Activated naive CD4-positive, alpha-beta T cell treated with anti-CD3 and anti-CD28 coated beads, Interleukin-2, amount 50 U/mL, for 72 hours (primary cell): ENCODE results near the gene THSD7A. TPM values are rescaled to one million over a fixed set of nuclear protein-coding genes. Genes with fewer than 3 reads are reported as not detected.
"Not testable (repeated sequence)": the region's sequence is repeated elsewhere in the genome, so short reads cannot be mapped to it uniquely, and the experiment has no call there.

ENCODE experiments used
- ATAC-seq, 2 donors: fragments of 150-1000 bp; cut with Tn5 transposase; 2 replicates each; pipeline ENCODE4 v1.10.0; 2021; ENCODE audit warnings: mild to moderate bottlenecking in 2 of 2, moderate library complexity in 2 of 2
- DNase-seq, 2 donors: peaks; one replicate each; pipeline ENCODE4 v3.0.0; 2021 to 2022; ENCODE audit warnings: low spot score in 2 of 2
- H3K27ac Mint-ChIP-seq, 2 donors: one replicate each; pipeline ENCODE4 v1.8.0; 2022; ENCODE audit warnings: mild to moderate bottlenecking in 2 of 2, mixed read lengths in 2 of 2
- H3K36me3 Mint-ChIP-seq, 2 donors: one replicate each; pipeline ENCODE4 v1.8.0; 2022; ENCODE audit warnings: mixed read lengths in 2 of 2
- H3K9me3 Mint-ChIP-seq, 2 donors: one replicate each; pipeline ENCODE4 v1.8.0; 2022; ENCODE audit warnings: mixed read lengths in 2 of 2
- total RNA-seq, 2 donors: library from RNA; stranded (reverse); gene quantifications; one replicate each; pipeline ENCODE4 v1.2.3, GENCODE V29; 2022

THSD7A gene
- total RNA-seq, 2 donors from 2014 or later = 0.02 TPM; not detected in 1

DNA sequence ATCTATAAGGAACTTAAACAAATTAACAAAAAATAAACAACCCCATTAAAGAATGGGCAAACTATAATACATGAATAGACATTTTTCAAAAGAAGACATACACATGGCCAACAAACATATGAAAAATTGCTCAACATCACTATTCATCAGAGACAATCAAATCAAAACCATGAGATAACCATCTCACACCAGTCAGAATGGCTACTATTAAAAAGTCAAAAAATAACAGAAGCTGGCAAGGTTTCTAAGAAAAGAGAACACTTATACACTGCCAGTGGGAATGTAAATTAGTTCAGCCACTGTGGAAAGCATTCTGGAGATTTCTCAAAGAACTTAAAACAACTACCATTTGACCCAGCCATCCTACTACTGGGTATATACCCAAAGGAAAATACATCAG lies 280.5 kb downstream of the THSD7A start:
- ATAC-seq = no peak
- DNase-seq = no peak
- peaks cover 0 to 20% of the 10 kb centered on the region in 2 donors for H3K9me3 Mint-ChIP-seq
- no peak overlapping the region for H3K27ac Mint-ChIP-seq
- no peaks in the 10 kb centered on the region for H3K36me3 Mint-ChIP-seq

DNA sequence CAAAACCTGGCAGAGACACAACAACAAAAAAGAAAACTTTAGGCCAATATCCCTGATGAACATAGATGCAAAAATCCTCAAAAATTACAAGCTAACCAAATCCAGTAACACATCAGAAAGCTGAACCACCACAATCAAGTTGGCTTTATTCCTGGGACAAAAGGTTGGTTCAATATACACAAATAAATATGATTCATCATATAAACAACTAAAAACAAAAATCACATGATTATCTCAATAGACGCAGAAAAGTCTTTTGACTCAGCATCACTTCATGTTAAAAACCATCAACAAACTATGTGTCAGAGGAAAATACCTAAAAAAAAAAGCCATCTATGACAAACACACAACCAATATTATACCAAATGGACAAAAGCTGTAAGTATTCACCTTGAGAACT lies 283.5 kb downstream of the THSD7A start:
- H3K36me3 Mint-ChIP-seq = no peaks in the 10 kb centered on the region
- peaks cover 0 to 22% of the 10 kb centered on the region in 2 donors for H3K9me3 Mint-ChIP-seq
- H3K27ac Mint-ChIP-seq = no peak overlapping the region
- DNase-seq (no peak), ATAC-seq (no peak)

DNA sequence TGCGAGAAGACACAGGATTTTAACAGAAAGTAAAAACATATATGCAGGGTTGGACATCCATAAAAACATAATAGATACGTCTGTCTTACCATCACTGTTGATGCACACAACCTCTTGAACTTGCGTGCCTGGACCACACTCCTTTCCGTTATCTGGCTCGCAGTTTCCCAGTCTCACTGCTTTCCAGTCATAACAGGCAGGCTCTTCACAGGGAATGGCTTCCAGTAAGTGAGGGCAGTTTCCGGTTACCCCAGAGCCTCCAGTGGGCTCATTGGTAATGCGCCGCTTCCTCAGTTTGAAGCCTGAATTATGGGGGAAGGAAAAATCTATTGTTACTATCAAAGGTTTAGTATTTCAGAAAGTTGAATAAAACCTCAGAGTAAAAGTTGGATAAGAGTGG lies 290.7 kb downstream of the THSD7A start:
- no peak overlapping the region for H3K27ac Mint-ChIP-seq
- H3K9me3 Mint-ChIP-seq = peaks cover 0 to 12% of the 10 kb centered on the region in 2 donors
- no peaks in the 10 kb centered on the region for H3K36me3 Mint-ChIP-seq

DNA sequence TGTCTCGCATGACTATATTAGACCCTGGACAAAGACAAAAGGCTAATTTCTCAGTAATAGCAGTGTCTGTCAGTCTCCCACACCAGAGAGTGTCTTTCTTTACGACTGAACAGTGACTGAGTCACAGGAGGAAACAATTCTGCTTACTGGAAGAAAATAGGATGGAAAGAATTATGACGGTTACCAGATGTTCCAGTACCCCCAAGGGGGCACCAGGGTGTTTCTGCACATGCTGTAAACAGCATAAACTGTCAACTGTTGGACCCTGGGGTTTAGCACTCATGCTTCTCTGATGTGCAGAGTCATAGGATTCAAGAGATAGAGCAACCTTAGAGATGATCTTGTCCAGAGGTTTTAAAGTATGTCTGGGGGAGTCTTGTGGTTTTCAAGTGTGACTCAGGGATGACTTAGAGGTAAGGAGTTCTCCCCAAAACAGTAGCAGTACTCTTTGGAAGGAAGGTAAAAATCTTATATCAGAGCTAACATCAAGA lies 291.7 kb downstream of the THSD7A start:
- DNase-seq (no peak), ATAC-seq (no peak)
- H3K9me3 Mint-ChIP-seq = peaks cover 0 to 7% of the 10 kb centered on the region in 2 donors
- no peaks in the 10 kb centered on the region for H3K36me3 Mint-ChIP-seq
- no peak overlapping the region for H3K27ac Mint-ChIP-seq

More for the DNA sequence above, 290.7 kb downstream of the THSD7A start:
- DNase-seq (no peak), ATAC-seq (no peak)

DNA sequence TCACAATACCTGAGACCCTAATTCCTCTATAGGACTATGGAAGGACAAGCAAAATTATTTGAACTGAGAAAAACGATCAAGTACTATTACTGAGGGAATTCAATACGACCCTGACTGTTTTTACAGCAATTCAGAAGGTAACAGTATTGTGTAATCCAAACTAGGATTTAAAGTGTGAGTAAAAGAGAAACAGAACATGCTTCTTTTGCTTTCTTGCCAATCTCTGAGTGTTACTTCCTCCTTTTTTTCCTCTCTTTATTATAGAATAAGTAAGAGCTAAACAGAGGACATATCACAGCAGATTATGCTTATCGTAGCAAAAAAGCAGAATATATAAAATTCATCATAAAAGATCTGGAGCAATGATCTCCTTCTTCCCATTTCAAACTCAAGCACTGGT lies 292.1 kb downstream of the THSD7A start:
- Mint-ChIP-seq H3K27ac (no peak overlapping the region), H3K36me3 (no peaks in the 10 kb centered on the region), H3K9me3 (peaks cover 0 to 7% of the 10 kb centered on the region in 2 donors)
- ATAC-seq (no peak), DNase-seq (no peak)

DNA sequence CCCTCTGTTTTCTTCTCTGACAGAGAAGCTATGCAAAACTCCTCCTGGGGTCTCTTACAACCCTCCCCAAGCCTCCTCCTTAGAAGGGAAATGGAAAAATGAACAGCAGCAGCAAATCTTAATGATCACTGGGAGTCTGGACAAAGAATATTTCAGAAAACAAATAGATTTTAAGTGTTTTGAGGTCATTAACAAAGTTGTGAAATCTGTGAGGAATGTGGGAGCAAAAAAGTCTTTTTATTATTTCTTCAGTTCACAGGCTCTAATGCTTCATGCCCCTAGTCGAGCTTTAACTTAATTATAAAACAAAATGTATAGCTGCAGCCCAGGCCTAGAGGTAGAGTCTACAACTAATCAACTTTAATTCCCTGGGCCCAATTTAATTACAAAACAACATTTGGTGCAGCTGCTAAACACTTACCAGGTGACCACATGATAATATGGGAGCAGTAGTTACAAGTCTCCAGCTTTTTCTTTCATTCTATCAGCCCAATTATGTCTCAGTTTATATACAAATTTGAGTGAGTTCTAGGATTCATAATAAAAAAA lies 293.2 kb downstream of the THSD7A start:
- Mint-ChIP-seq H3K36me3 (no peaks in the 10 kb centered on the region), H3K27ac (no peak overlapping the region), H3K9me3 (peaks cover 0 to 13% of the 10 kb centered on the region in 2 donors)
- DNase-seq (no peak), ATAC-seq (no peak)

DNA sequence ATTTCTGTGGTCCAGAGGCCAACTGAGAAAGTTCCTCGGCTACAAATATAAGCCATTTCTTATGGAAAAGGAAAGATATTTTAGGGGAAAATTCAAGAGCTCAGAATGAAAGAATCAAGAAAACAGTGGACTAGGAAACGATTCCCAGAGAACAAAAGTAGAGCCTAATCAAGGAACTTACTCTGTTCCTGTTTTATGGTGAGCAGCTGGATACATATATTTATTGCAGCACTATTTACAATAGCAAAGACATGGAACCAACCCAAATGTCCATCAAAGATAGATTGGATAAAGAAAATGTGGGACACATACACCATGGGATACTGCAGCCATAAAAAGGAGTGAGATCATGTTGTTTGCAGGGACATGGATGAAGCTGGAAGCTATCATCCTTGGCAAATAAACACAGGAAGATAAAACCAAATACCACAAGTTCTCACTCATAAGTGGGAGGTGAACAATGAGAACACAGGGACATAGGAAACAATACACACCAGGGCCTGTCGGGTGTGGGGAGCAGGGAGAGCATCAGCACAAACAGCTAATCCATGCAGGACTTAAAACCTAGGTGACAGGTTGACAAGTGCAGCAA lies 298.7 kb downstream of the THSD7A start:
- H3K27ac Mint-ChIP-seq = no peak overlapping the region
- DNase-seq (no peak), ATAC-seq (no peak)
- no peaks in the 10 kb centered on the region for H3K36me3 Mint-ChIP-seq
- H3K9me3 Mint-ChIP-seq = peaks cover 0 to 18% of the 10 kb centered on the region in 2 donors

DNA sequence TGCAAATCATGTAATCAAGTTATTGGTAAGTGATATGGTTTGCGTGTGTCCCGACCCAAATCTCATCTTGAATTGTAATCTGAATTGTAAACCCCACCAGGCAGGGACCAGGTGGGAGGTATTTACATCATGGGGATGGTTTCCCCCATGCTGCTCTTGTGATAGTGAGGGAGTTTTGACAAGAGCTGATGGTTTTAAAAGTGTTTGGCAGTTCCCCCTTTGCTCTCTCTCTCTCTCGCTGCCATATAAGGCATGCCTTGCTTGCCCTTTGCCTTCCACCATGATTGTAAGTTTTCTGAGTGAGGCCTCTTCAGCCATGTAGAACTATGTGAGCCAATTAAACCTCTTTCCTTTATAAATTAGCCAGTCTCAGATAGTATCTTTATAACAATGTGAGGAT lies 302.6 kb downstream of the THSD7A start:
- Mint-ChIP-seq H3K9me3 (peaks cover 0 to 10% of the 10 kb centered on the region in 2 donors), H3K36me3 (no peaks in the 10 kb centered on the region), H3K27ac (no peak overlapping the region)
- ATAC-seq = no peak
- DNase-seq = no peak

DNA sequence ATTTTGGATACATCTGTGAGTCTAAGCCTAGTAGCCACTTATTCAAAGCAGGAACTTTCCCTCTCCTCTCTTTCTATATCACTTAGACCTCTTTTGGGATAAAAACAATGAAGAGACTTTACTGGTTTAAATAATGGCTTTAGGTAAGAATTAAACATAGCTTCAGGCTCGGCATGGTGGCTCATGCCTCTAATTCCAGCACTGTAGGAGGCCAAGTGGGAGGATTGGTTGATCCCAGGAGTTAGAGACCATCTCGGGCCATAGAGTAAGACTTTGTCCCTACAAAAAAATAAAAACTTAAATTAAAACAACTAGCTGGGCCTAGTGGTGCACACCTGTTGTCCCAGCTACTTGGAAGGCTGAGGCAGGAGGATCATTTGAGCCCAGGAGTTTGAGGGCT lies 304.3 kb downstream of the THSD7A start:
- ATAC-seq (no peak), DNase-seq (no peak)
- H3K36me3 Mint-ChIP-seq = no peaks in the 10 kb centered on the region
- H3K27ac Mint-ChIP-seq = no peak overlapping the region
- H3K9me3 Mint-ChIP-seq = peaks cover 0 to 4% of the 10 kb centered on the region in 2 donors

DNA sequence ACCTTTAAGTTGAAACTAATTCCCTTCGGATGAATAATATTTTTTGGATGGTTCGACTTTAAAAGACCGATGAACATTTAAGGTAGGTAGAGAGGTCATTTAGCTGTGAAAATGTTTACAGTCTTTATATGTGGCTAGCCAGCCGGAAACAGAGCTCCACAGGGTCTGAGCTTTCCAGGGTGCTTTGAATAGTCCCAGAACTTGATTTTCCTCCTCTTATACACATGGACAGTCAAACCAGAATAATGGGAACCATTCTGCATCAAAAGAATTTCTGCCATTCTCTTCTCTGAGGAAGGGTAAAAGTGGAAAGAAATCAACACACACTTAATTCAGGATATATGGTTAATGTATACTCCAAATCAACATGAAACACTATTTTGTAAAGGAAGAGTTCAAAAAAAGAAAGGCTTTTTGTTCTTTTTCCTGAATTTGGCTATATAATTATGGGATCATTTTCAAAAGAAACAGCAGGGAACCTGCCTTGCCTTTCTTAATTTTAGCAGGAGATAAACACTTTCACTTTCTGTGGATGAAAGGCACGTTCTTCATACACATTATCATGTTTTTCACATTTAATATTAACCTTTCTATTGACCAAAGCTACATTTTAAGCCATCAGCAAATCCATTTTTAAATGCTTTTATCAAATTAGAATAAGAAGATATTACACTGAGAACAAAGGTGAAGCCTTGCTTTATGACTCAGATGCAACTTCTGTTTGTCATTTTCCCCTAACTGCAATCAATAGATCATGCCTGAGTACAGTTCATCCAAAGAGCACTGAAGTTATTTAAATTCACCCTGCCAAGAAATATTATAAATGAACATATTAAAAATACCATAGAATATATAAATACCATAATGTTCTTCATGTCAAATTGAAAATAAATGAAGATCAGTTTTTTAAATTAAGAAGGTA lies 307.3 kb downstream of the THSD7A start:
- H3K36me3 Mint-ChIP-seq = no peaks in the 10 kb centered on the region
- ATAC-seq (no peak), DNase-seq (no peak)
- peaks cover 0 to 4% of the 10 kb centered on the region in 2 donors for H3K9me3 Mint-ChIP-seq
- no peak overlapping the region for H3K27ac Mint-ChIP-seq

DNA sequence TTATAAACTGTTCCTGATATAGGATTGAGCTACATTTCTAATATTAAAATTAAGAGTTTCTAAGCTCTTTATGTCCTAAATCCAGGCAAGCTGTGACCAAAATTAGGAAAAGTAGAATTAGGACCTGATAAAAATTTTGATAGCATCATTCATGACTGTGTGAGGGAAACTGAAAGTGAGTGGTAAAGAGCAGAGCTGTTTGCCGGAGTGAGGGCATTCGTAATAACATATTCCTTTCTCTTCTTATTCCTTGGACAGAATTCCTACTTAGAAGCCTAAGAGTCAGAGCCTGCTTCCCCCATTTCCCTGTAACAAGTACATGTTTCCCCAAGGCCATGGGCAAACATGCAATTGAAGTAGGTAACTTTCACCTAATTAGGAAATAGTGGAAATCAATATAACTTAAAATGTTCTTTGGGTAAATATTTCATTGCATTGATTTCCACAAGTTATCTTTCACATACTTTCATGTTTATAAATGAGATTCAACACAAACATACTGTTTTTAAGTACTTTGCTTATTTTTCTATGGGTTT lies 310.0 kb downstream of the THSD7A start:
- H3K27ac Mint-ChIP-seq, H3K9me3 Mint-ChIP-seq, H3K36me3 Mint-ChIP-seq, DNase-seq, ATAC-seq: not testable (repeated sequence)

DNA sequence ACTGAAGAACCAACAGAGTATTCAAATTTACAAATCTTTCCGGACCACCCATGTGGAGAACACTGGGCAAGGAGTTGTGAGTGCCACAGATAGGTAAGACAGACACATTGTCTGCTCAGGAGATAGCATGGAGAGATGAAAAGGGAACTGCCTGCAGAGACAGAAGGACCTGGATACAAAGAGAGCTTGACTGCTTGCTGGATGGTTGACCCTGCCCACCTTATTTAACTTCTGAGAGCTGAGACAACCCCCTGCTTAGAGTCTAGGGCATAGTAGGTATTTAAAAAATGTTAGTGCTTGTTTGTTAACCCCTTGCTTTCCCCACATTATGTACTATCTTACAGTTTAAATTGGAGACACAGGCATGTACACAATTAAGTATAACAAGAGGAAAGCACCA lies 314.1 kb downstream of the THSD7A start:
- H3K9me3 Mint-ChIP-seq = peaks cover 0 to 6% of the 10 kb centered on the region in 2 donors

DNA sequence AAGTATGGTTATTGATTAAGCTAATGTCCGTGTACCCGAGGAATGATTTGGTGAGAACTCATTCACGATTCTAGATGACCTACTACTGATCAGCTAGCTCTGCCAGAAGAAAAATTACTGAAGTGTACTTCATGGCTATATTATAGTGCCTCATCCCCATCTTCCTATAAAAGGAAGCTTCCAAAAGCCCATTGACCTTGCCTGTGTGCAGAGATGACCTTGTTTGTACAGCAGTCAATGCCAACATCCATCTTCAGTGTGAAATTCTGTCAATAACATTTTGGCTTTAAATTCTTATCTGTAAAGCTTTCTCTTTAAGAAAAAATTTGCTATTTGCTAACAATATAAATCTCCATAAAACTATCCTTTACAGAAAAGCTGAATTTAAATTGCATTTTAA lies 315.7 kb downstream of the THSD7A start:
- no peak overlapping the region for H3K27ac Mint-ChIP-seq
- DNase-seq = no peak
- H3K9me3 Mint-ChIP-seq = peaks cover 0 to 6% of the 10 kb centered on the region in 2 donors
- ATAC-seq = no peak
- H3K36me3 Mint-ChIP-seq = no peaks in the 10 kb centered on the region

More for the DNA sequence above, 314.1 kb downstream of the THSD7A start:
- DNase-seq (no peak), ATAC-seq (no peak)
- Mint-ChIP-seq H3K36me3 (no peaks in the 10 kb centered on the region), H3K27ac (no peak overlapping the region)

DNA sequence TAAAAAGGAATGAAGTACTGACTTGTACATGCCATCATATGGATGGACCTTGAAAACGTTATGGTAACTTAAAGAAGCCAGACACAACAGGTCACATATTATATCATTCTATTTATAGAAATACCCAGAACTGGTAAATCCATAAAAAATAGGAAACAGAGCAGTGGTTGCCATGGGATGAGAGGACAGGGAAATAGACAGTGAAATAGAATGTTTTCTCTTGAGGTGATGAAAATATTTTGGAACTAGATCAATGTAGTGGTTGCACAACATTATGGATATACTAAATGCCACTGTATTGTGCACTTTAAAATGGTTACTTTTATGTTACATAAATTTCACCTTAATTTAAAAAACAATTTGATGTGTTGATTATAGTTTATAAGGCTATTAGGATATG lies 318.5 kb downstream of the THSD7A start:
- H3K27ac Mint-ChIP-seq = no peak overlapping the region
- DNase-seq (no peak), ATAC-seq (no peak)
- H3K36me3 Mint-ChIP-seq = no peaks in the 10 kb centered on the region
- peaks cover 0 to 6% of the 10 kb centered on the region in 2 donors for H3K9me3 Mint-ChIP-seq

DNA sequence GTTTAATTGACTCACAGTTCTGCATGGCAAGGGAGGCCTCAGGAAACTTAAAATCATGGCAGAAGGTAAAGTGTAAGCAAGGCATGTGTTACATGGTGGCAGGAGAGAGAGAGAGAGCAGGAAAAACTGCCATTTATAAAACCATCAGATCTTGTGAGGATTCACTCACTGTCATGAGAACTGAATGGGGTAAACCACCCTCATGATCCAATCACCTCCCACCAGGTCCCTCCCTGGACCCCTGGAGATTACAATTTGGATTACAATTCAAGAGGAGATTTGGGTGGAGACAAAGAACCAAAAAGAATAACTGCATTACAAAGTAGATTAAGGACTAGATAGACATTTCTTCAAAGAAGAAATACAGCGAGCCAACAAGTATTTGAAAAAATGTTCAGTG lies 324.1 kb downstream of the THSD7A start:
- Mint-ChIP-seq H3K36me3 (no peaks in the 10 kb centered on the region), H3K27ac (no peak overlapping the region), H3K9me3 (peaks cover 7 to 9% of the 10 kb centered on the region in 2 donors)
- ATAC-seq (no peak), DNase-seq (no peak)

DNA sequence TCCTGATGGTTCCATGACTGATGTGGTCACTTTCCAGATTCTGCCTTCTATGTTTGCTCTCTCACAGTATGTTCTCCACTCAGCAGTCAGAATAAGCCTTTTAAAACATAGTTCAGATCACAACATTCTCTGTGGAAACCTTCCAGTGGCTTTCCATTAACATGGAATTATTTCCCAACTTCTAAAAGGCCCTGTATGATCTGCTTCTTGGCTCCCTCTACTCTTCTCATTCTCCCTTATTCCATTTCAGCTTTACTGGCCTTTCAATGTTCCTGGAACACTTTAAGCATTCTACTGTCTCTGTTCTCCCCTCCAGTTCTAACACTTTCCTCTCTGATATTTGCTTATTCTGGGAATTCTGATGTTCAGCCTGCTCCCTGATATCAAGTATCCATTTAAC lies 325.6 kb downstream of the THSD7A start:
- Mint-ChIP-seq H3K27ac (no peak overlapping the region), H3K9me3 (peaks cover 18 to 24% of the 10 kb centered on the region in 2 donors), H3K36me3 (no peaks in the 10 kb centered on the region)
- DNase-seq (no peak), ATAC-seq (no peak)

DNA sequence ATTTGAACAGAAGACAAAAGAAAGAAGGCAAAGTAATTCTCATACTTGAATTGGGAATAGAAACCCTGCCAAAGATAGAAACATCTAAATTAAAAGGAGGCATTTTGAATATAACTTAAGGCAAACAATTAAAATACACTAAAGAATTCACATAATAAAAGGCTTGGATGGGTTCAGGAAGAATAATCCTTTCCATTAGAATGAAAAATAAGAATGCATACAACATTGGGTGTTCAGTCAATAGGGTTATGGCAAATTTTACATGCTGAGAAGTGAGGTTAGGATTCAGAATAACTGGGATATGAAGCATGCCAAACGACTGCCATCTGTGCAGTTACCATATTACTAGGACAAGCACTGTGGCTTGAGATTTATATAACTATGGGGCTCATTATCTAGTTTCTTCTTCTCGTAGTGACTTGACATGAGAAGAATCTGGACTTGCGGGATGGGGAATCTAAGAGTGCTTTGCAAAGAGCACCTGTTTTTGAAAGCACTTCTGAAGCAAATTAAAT lies 326.5 kb downstream of the THSD7A start:
- no peak for ATAC-seq

More for the DNA sequence above, 326.5 kb downstream of the THSD7A start:
- H3K9me3 Mint-ChIP-seq = peaks cover 24 to 31% of the 10 kb centered on the region in 2 donors
- no peak overlapping the region for H3K27ac Mint-ChIP-seq
- no peaks in the 10 kb centered on the region for H3K36me3 Mint-ChIP-seq
- DNase-seq = no peak
